A549 (cell line): ENCODE measurements around the gene TNIK. TPM values are rescaled to one million over a fixed set of nuclear protein-coding genes. Genes with fewer than 3 reads are reported as not detected.

Experiments
- ATAC-seq, 2 experiments: fragments of 200-7000 bp in 1 of 2; fragments of >200 bp in 1 of 2; cut with Nextera tagmentation in 1 of 2; cut with Tn5 transposase in 1 of 2; 3 replicates each; pipeline versions ENCODE4 v1.8.0 to v1.9.1; 2018 to 2020; ENCODE audit warnings: mild to moderate bottlenecking in 1 of 2, moderate library complexity in 1 of 2
- CTCF ChIA-PET: fragments of 300-600 bp; sonication (Branson Sonifier 250); formaldehyde crosslinking; extraction: SDS; loops from one replicate; lab custom pipeline; 2021; ENCODE audit warnings: antibody characterized with exemption, inconsistent platforms; lab: Yijun Ruan, JAX
- POLR2A ChIA-PET: fragments of 350-600 bp; formaldehyde crosslinking; extraction: SDS; loops from one replicate; lab custom pipeline; 2021; ENCODE audit warnings: antibody characterized with exemption, inconsistent platforms; lab: Yijun Ruan, JAX
- DNase-seq, 2 experiments: peaks; one replicate each; pipeline versions ENCODE4 v3.0.0 to v3.0.0-alpha.2; 2011 to 2016; ENCODE audit warnings: low read depth in 1 of 2, low spot score in 1 of 2
- FAIRE-seq: peaks from 2 replicates; lab custom pipeline; 2011; peaks lifted over from hg19 to GRCh38; lab: Jason Lieb, UNC
- H3K27ac ChIP-seq, 2 experiments: fragments of >200 bp; sonication (Bioruptor Twin); formaldehyde crosslinking; 3 replicates each; pipeline ENCODE4 v1.5.1; 2016 to 2017
- H3K4me1 ChIP-seq: fragments of >200 bp; sonication (Bioruptor Twin); formaldehyde crosslinking; 3 replicates; pipeline ENCODE4 v1.6.1; 2016
- H3K4me2 ChIP-seq: fragments of >200 bp; sonication (Bioruptor Twin); formaldehyde crosslinking; 3 replicates; pipeline ENCODE4 v1.6.1; 2016
- H3K4me3 ChIP-seq: fragments of >200 bp; sonication (Bioruptor Twin); formaldehyde crosslinking; 3 replicates; pipeline ENCODE4 v1.5.1; 2016
- H3K9me3 ChIP-seq: fragments of >200 bp; sonication (Bioruptor Twin); formaldehyde crosslinking; 3 replicates; pipeline ENCODE4 v1.6.1; 2016
- CBX8 ChIP-seq: fragments of 200-600 bp; sonication (generic); IDR thresholded peaks from 2 replicates; pipeline ENCODE4 v1.6.1; 2016
- CEBPB ChIP-seq, 2 experiments: fragments of >200 bp in 1 of 2; sonication (Bioruptor Twin) in 1 of 2; formaldehyde crosslinking in 1 of 2; IDR thresholded peaks; 2 replicates each; pipeline ENCODE4 v1.6.1; 2012 to 2016
- CHD2 ChIP-seq: fragments of 150-350 bp; IDR thresholded peaks from 2 replicates; pipeline ENCODE4 v1.6.1; 2014; ENCODE audit warnings: low read length; ENCODE audit not compliant: partially characterized antibody
- EHMT2 ChIP-seq: fragments of 200-600 bp; sonication (generic); IDR thresholded peaks from 2 replicates; pipeline ENCODE4 v1.6.1; 2016; ENCODE audit warnings: antibody characterized with exemption, low read depth, mild to moderate bottlenecking, moderate library complexity
- FOSL2 ChIP-seq, 2 experiments: fragments of 450-650 bp in 1 of 2; fragments of >200 bp in 1 of 2; sonication (Bioruptor Twin) in 1 of 2; formaldehyde crosslinking; IDR thresholded peaks; 2 replicates each; pipeline versions ENCODE4 v1.5.0 to v1.6.1; 2016 to 2020; ENCODE audit warnings: mild to moderate bottlenecking in 1 of 2, moderate library complexity in 1 of 2
- GATA3 ChIP-seq: IDR thresholded peaks from 2 replicates; pipeline ENCODE4 v1.6.1; 2012; ENCODE audit warnings: borderline replicate concordance
- HOXA7 ChIP-seq: fragments of 250-450 bp; sonication (Bioruptor Pico); IDR thresholded peaks from 2 replicates; pipeline ENCODE4 v1.5.0; 2020; ENCODE audit warnings: mild to moderate bottlenecking, moderate library complexity
- JUNB ChIP-seq: fragments of >200 bp; sonication (Bioruptor Twin); formaldehyde crosslinking; IDR thresholded peaks from 2 replicates; pipeline ENCODE4 v1.6.1; 2016
- KDM5A ChIP-seq: fragments of 200-600 bp; sonication (generic); IDR thresholded peaks from 2 replicates; pipeline ENCODE4 v1.6.1; 2016; ENCODE audit warnings: antibody characterized with exemption, mild to moderate bottlenecking
- MAZ ChIP-seq: fragments of 150-350 bp; IDR thresholded peaks from 2 replicates; pipeline ENCODE4 v1.6.1; 2014; ENCODE audit warnings: antibody characterized with exemption, low read depth, low read length, borderline replicate concordance
- MYC ChIP-seq: IDR thresholded peaks from 2 replicates; pipeline ENCODE4 v1.6.1; 2012; ENCODE audit warnings: mild to moderate bottlenecking, inconsistent platforms, low read length, improper control_type of control experiment, borderline replicate concordance
- NPAS2 ChIP-seq: fragments of 250-450 bp; sonication (Bioruptor Pico); IDR thresholded peaks from 2 replicates; pipeline ENCODE4 v1.8.0; 2022; ENCODE audit warnings: mild to moderate bottlenecking, moderate library complexity, borderline replicate concordance
- NR3C1 ChIP-seq: fragments of >200 bp; sonication (Bioruptor Twin); formaldehyde crosslinking; IDR thresholded peaks from 3 replicates; pipeline ENCODE4 v1.6.1; 2017
- PHF8 ChIP-seq: fragments of 200-600 bp; sonication (generic); IDR thresholded peaks from 2 replicates; pipeline ENCODE4 v1.6.1; 2016; ENCODE audit warnings: low read depth, mild to moderate bottlenecking, antibody characterized with exemption, moderate library complexity, borderline replicate concordance
- POLR2AphosphoS2 ChIP-seq: conservative IDR thresholded peaks from 2 replicates; pipeline ENCODE4 v1.6.1; 2012; ENCODE audit warnings: low read length, improper control_type of control experiment, inconsistent platforms
- RNF2 ChIP-seq: fragments of 200-600 bp; sonication (generic); IDR thresholded peaks from 2 replicates; pipeline ENCODE4 v1.6.1; 2016; ENCODE audit warnings: low read depth, mild to moderate bottlenecking, antibody characterized with exemption, moderate library complexity, borderline replicate concordance
- ZC3H11A ChIP-seq: fragments of 450-650 bp; IDR thresholded peaks from 2 replicates; pipeline ENCODE4 v1.6.1; 2014; ENCODE audit warnings: antibody characterized with exemption, mild to moderate bottlenecking
- ZSCAN20 ChIP-seq: fragments of 250-450 bp; sonication (Bioruptor Pico); IDR thresholded peaks from 2 replicates; pipeline ENCODE4 v1.8.0; 2022; ENCODE audit warnings: mild to moderate bottlenecking, moderate library complexity
- WGBS: methylation state at CpG from one replicate; pipeline ENCODE4 v1.1.6; 2017; ENCODE audit errors: missing lambda C conversion rate; 5-methylcytosine and 5-hydroxymethylcytosine counted together
- polyA plus RNA-seq, 4 experiments: library from polyadenylated mRNA; depleted of rRNA in 3 of 4; stranded (reverse); fragments of >200 nt; fragmentation: RNase III in 1 of 4; extraction: RNeasy Plus Mini Kit Qiagen cat#74134 plus additional on column Dnase treatment in 1 of 4; gene quantifications; 2 replicates in 3 of 4; 3 replicates in 1 of 4; pipeline ENCODE4 v1.2.3, GENCODE V29; 2011 to 2017
- TF ChIP-seq, protein P1 (sequence below): fragments of >200 bp; sonication (Bioruptor Twin); formaldehyde crosslinking; IDR thresholded peaks from 3 replicates; pipeline ENCODE4 v1.5.1; 2016
- TF ChIP-seq, protein P2 (sequence below): fragments of >200 bp; sonication (Bioruptor Twin); formaldehyde crosslinking; IDR thresholded peaks from 3 replicates; pipeline ENCODE4 v1.6.1; 2016
- TF ChIP-seq, protein P3 (sequence below): fragments of 250-450 bp; sonication (Bioruptor Pico); IDR thresholded peaks from 2 replicates; pipeline ENCODE4 v1.5.0; 2021; ENCODE audit warnings: mild to moderate bottlenecking, moderate library complexity, borderline replicate concordance
- TF ChIP-seq, protein P4 (sequence below): IDR thresholded peaks from 2 replicates; pipeline ENCODE4 v1.6.1; 2012; ENCODE audit warnings: low read depth, borderline replicate concordance

Gene TNIK
- polyA plus RNA-seq, 2 of the 4 experiments (the other 2 are of a cell fraction) = 1.6 to 1.8 TPM

DNA sequence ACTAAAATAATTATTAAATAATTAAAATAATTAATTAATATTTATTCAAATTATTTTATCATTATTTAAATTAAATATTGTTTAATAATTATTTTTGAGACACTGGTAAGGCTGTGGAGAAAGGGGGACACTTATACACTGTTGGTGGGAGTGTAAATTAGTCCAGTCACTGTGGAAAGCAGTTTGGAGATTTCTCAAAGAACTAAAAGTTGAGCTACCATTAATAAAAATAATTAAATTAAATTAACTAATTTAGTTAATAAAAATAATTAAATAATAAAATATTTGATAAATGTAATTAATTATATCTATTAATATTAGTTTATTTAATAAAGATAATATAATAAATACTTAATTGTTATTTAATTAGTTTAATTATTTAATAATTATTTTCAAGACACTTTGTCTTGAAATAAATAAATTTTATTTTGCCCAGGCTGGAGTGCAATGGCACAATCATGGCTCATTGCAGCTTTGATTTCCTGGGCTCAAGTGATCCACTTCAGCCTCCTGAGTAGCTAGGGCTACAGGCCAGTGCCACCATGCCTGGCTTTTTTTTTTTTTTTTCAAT, 16.4 kb upstream of the TNIK start:
- TF ChIP-seq ZSCAN20 (CRISPR knock-in tag) (no peak), FOSL2 (IDR thresholded peaks at IDR 0.05) (no peak), FOSL2 (CRISPR knock-in tag; IDR thresholded peaks at IDR 0.05) (no peak), RNF2 (no peak), PHF8 (no peak), ZC3H11A (no peak), POLR2AphosphoS2 (no peak), CHD2 (no peak), HOXA7 (CRISPR knock-in tag) (no peak), NR3C1 (no peak), MYC (no peak)
- Histone ChIP-seq H3K27ac (no peak overlapping the region), H3K4me2 (no peak overlapping the region), H3K4me1 (no peaks in the 10 kb centered on the region), H3K4me3 (no peak overlapping the region), H3K9me3 (no peaks in the 10 kb centered on the region)
- ATAC-seq = no peak
- ChIA-PET POLR2A (no interaction called here), CTCF (no interaction called here)
- no peak for DNase-seq
- FAIRE-seq = no peak

DNA sequence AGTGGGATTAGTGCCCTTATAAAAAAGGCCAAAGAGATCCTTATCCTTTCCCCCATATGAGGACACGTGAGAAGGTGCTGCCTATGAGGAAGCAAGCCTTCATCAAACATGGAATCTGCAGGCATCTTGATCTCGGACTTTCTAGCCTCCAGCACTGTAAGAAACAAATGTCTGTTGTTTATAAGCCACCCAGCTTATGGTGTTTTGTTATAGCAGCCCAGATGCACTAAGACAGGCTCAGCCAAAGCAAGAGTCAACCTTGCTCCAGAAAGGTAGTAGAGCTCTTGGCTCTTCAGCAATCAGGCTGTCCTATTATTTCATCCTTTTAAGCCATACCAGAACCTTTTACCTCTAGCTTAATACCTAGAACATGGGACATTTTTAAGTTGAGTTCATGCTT, 12.3 kb upstream of the TNIK start:
- ChIA-PET CTCF (interaction anchor here (1.3 kb wide), 1 partner anchor 20 kb away, joined by 3 read pairs; no protein-coding TSS in a partner anchor), POLR2A (interaction anchor here (0.6 kb wide), 1 partner anchor 10 kb away, joined by 3 read pairs; no protein-coding TSS in a partner anchor)
- no peak for FAIRE-seq
- Histone ChIP-seq H3K4me2 (no peak overlapping the region), H3K27ac (no peak overlapping the region), H3K4me1 (no peaks in the 10 kb centered on the region), H3K4me3 (no peak overlapping the region), H3K9me3 (no peaks in the 10 kb centered on the region)
- DNase-seq = no peak
- WGBS = 43% methylated on average over 2 of the region's 2 CpGs
- no peak for ATAC-seq
- TF ChIP-seq HOXA7 (CRISPR knock-in tag) (no peak), FOSL2 (IDR thresholded peaks at IDR 0.05) (no peak), FOSL2 (CRISPR knock-in tag; IDR thresholded peaks at IDR 0.05) (no peak), CEBPB (IDR thresholded peaks at IDR 0.05) (no peak), MAZ (no peak), KDM5A (no peak), ZC3H11A (no peak), CBX8 (no peak), JUNB (no peak), GATA3 (no peak), NPAS2 (CRISPR knock-in tag) (no peak), EHMT2 (no peak)
- TF ChIP-seq, protein P1, sequence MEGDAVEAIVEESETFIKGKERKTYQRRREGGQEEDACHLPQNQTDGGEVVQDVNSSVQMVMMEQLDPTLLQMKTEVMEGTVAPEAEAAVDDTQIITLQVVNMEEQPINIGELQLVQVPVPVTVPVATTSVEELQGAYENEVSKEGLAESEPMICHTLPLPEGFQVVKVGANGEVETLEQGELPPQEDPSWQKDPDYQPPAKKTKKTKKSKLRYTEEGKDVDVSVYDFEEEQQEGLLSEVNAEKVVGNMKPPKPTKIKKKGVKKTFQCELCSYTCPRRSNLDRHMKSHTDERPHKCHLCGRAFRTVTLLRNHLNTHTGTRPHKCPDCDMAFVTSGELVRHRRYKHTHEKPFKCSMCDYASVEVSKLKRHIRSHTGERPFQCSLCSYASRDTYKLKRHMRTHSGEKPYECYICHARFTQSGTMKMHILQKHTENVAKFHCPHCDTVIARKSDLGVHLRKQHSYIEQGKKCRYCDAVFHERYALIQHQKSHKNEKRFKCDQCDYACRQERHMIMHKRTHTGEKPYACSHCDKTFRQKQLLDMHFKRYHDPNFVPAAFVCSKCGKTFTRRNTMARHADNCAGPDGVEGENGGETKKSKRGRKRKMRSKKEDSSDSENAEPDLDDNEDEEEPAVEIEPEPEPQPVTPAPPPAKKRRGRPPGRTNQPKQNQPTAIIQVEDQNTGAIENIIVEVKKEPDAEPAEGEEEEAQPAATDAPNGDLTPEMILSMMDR = no peak
- TF ChIP-seq, protein P2, sequence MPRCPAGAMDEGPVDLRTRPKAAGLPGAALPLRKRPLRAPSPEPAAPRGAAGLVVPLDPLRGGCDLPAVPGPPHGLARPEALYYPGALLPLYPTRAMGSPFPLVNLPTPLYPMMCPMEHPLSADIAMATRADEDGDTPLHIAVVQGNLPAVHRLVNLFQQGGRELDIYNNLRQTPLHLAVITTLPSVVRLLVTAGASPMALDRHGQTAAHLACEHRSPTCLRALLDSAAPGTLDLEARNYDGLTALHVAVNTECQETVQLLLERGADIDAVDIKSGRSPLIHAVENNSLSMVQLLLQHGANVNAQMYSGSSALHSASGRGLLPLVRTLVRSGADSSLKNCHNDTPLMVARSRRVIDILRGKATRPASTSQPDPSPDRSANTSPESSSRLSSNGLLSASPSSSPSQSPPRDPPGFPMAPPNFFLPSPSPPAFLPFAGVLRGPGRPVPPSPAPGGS = no peak
- TF ChIP-seq, protein P3, sequence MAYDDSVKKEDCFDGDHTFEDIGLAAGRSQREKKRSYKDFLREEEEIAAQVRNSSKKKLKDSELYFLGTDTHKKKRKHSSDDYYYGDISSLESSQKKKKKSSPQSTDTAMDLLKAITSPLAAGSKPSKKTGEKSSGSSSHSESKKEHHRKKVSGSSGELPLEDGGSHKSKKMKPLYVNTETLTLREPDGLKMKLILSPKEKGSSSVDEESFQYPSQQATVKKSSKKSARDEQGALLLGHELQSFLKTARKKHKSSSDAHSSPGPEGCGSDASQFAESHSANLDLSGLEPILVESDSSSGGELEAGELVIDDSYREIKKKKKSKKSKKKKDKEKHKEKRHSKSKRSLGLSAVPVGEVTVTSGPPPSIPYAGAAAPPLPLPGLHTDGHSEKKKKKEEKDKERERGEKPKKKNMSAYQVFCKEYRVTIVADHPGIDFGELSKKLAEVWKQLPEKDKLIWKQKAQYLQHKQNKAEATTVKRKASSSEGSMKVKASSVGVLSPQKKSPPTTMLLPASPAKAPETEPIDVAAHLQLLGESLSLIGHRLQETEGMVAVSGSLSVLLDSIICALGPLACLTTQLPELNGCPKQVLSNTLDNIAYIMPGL (CRISPR knock-in tag) = no peak
- TF ChIP-seq, protein P4, sequence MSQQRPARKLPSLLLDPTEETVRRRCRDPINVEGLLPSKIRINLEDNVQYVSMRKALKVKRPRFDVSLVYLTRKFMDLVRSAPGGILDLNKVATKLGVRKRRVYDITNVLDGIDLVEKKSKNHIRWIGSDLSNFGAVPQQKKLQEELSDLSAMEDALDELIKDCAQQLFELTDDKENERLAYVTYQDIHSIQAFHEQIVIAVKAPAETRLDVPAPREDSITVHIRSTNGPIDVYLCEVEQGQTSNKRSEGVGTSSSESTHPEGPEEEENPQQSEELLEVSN = no peak
